Measurements from ENCODE around the gene PPP6R1.

PPP6R1 gene

GRCh38 chr19:55300886-55301458 is 42.2 kb upstream of the PPP6R1 start:
- Histone ChIP-seq H3K27me3 (ENCODE audit: low read depth, low read length) (no peaks in the 10 kb centered on the region), H3K4me1 (ENCODE audit: control insufficient read depth in 1 of 2, insufficient read depth in 2 of 2, low read length in 2 of 2) (peaks cover 0 to 10% of the 10 kb centered on the region in 2 donors), H3K9me3 (ENCODE audit: control insufficient read depth in 1 of 2, low read length in 2 of 2) (no peaks in the 10 kb centered on the region), H3K36me3 (ENCODE audit: control insufficient read depth in 1 of 2, insufficient read depth in 2 of 2, low read length in 2 of 2) (peaks cover 6 to 39% of the 10 kb centered on the region in 2 donors), H3K4me3 (ENCODE audit: low read depth in 1 of 2, low read length in 2 of 2) (no peak overlapping the region), H3K27ac (ENCODE audit: low read length) (no peak overlapping the region)

- no peaks in the 10 kb centered on the region for H3K27me3 ChIP-seq (ENCODE audit: low read depth, low read length)
- H3K36me3 ChIP-seq (ENCODE audit: control insufficient read depth in 1 of 2, insufficient read depth in 2 of 2, low read length in 2 of 2) = peaks cover 6 to 38% of the 10 kb centered on the region in 2 donors
- H3K4me3 ChIP-seq (ENCODE audit: low read depth in 1 of 2, low read length in 2 of 2) = no peak overlapping the region
- H3K9me3 ChIP-seq (ENCODE audit: control insufficient read depth in 1 of 2, low read length in 2 of 2) = no peaks in the 10 kb centered on the region
- peaks cover 0 to 10% of the 10 kb centered on the region in 2 donors for H3K4me1 ChIP-seq (ENCODE audit: control insufficient read depth in 1 of 2, insufficient read depth in 2 of 2, low read length in 2 of 2)
- H3K27ac ChIP-seq (ENCODE audit: low read length) = no peak overlapping the region
Observed at GRCh38 chr19:55299991-55300390, 41.2 kb upstream of the PPP6R1 start.

GRCh38 chr19:55297267-55297666 is 38.5 kb upstream of the PPP6R1 start:
- Histone ChIP-seq H3K36me3 (ENCODE audit: control insufficient read depth in 1 of 2, insufficient read depth in 2 of 2, low read length in 2 of 2) (peaks cover 0 to 25% of the 10 kb centered on the region in 2 donors), H3K27me3 (ENCODE audit: low read depth, low read length) (no peaks in the 10 kb centered on the region), H3K27ac (ENCODE audit: low read length) (no peak overlapping the region), H3K4me1 (ENCODE audit: control insufficient read depth in 1 of 2, insufficient read depth in 2 of 2, low read length in 2 of 2) (peaks cover 0 to 10% of the 10 kb centered on the region in 2 donors), H3K4me3 (ENCODE audit: low read depth in 1 of 2, low read length in 2 of 2) (no peak overlapping the region), H3K9me3 (ENCODE audit: control insufficient read depth in 1 of 2, low read length in 2 of 2) (no peaks in the 10 kb centered on the region)

- no peaks in the 10 kb centered on the region for H3K27me3 ChIP-seq (ENCODE audit: low read depth, low read length)
- H3K9me3 ChIP-seq (ENCODE audit: control insufficient read depth in 1 of 2, low read length in 2 of 2) = no peaks in the 10 kb centered on the region
- H3K27ac ChIP-seq (ENCODE audit: low read length) = no peak overlapping the region
- H3K4me1 ChIP-seq (ENCODE audit: control insufficient read depth in 1 of 2, insufficient read depth in 2 of 2, low read length in 2 of 2) = peaks cover 0 to 8% of the 10 kb centered on the region in 2 donors
- no peak overlapping the region for H3K4me3 ChIP-seq (ENCODE audit: low read depth in 1 of 2, low read length in 2 of 2)
- H3K36me3 ChIP-seq (ENCODE audit: control insufficient read depth in 1 of 2, insufficient read depth in 2 of 2, low read length in 2 of 2) = peaks cover 0 to 26% of the 10 kb centered on the region in 2 donors
Observed at GRCh38 chr19:55289117-55289796, 30.4 kb upstream of the PPP6R1 start.

- H3K4me1 ChIP-seq (ENCODE audit: control insufficient read depth in 1 of 2, insufficient read depth in 2 of 2, low read length in 2 of 2) = peaks cover 0 to 8% of the 10 kb centered on the region in 2 donors
- H3K36me3 ChIP-seq (ENCODE audit: control insufficient read depth in 1 of 2, insufficient read depth in 2 of 2, low read length in 2 of 2) = peaks cover 0 to 20% of the 10 kb centered on the region in 2 donors
- no peak overlapping the region for H3K4me3 ChIP-seq (ENCODE audit: low read depth in 1 of 2, low read length in 2 of 2)
- H3K27ac ChIP-seq (ENCODE audit: low read length) = no peak overlapping the region
- H3K9me3 ChIP-seq (ENCODE audit: control insufficient read depth in 1 of 2, low read length in 2 of 2) = no peaks in the 10 kb centered on the region
- H3K27me3 ChIP-seq (ENCODE audit: low read depth, low read length) = no peaks in the 10 kb centered on the region
Observed at GRCh38 chr19:55287361-55288079, 28.7 kb upstream of the PPP6R1 start.

GRCh38 chr19:55285229-55285890 is 26.5 kb upstream of the PPP6R1 start:
- Histone ChIP-seq H3K27ac (ENCODE audit: low read length) (no peak overlapping the region), H3K4me3 (ENCODE audit: low read depth in 1 of 2, low read length in 2 of 2) (peak overlapping the region in 1 of 2 donors; percentile 51)

GRCh38 chr19:55284405-55285058 is 25.7 kb upstream of the PPP6R1 start:
- H3K27me3 ChIP-seq (ENCODE audit: low read depth, low read length) = no peaks in the 10 kb centered on the region
- H3K36me3 ChIP-seq (ENCODE audit: control insufficient read depth in 1 of 2, insufficient read depth in 2 of 2, low read length in 2 of 2) = peaks cover 0 to 15% of the 10 kb centered on the region in 2 donors
- peak overlapping the region in 1 of 2 donors; percentile 51 for H3K4me3 ChIP-seq (ENCODE audit: low read depth in 1 of 2, low read length in 2 of 2)

More at GRCh38 chr19:55285229-55285890, 26.5 kb upstream of the PPP6R1 start:
- no peaks in the 10 kb centered on the region for H3K9me3 ChIP-seq (ENCODE audit: control insufficient read depth in 1 of 2, low read length in 2 of 2)
- H3K27me3 ChIP-seq (ENCODE audit: low read depth, low read length) = no peaks in the 10 kb centered on the region
- H3K36me3 ChIP-seq (ENCODE audit: control insufficient read depth in 1 of 2, insufficient read depth in 2 of 2, low read length in 2 of 2) = peaks cover 0 to 17% of the 10 kb centered on the region in 2 donors
- peaks cover 0 to 15% of the 10 kb centered on the region in 2 donors for H3K4me1 ChIP-seq (ENCODE audit: control insufficient read depth in 1 of 2, insufficient read depth in 2 of 2, low read length in 2 of 2)

GRCh38 chr19:55283548-55284377 is 24.9 kb upstream of the PPP6R1 start, which contains the start of gene BRSK1:
BRSK1 (plus strand) TSS chr19:55283997; CDS start chr19:55284443, 446 bp downstream.
- Histone ChIP-seq H3K36me3 (ENCODE audit: control insufficient read depth in 1 of 2, insufficient read depth in 2 of 2, low read length in 2 of 2) (peaks cover 0 to 10% of the 10 kb centered on the region in 2 donors), H3K4me1 (ENCODE audit: control insufficient read depth in 1 of 2, insufficient read depth in 2 of 2, low read length in 2 of 2) (peaks cover 0 to 26% of the 10 kb centered on the region in 2 donors), H3K27ac (ENCODE audit: low read length) (no peak within 1 kb of the TSS), H3K27me3 (ENCODE audit: low read depth, low read length) (no peaks in the 10 kb centered on the region), H3K9me3 (ENCODE audit: control insufficient read depth in 1 of 2, low read length in 2 of 2) (no peaks in the 10 kb centered on the region), H3K4me3 (ENCODE audit: low read depth in 1 of 2, low read length in 2 of 2) (peak within 1 kb of the TSS in 1 of 2 donors; percentile 51)

More at GRCh38 chr19:55284405-55285058, 25.7 kb upstream of the PPP6R1 start:
- no peak overlapping the region for H3K27ac ChIP-seq (ENCODE audit: low read length)
- no peaks in the 10 kb centered on the region for H3K9me3 ChIP-seq (ENCODE audit: control insufficient read depth in 1 of 2, low read length in 2 of 2)
- H3K4me1 ChIP-seq (ENCODE audit: control insufficient read depth in 1 of 2, insufficient read depth in 2 of 2, low read length in 2 of 2) = peaks cover 0 to 18% of the 10 kb centered on the region in 2 donors

GRCh38 chr19:55279770-55280643 is 21.2 kb upstream of the PPP6R1 start, which contains the start of gene HSPBP1:
HSPBP1 (minus strand) TSS chr19:55280110; CDS start chr19:55279608, 502 bp downstream.
- peak within 1 kb of the TSS; percentile 79 for H3K27ac ChIP-seq (ENCODE audit: low read length)
- peaks cover 0 to 20% of the 10 kb centered on the region in 2 donors for H3K4me1 ChIP-seq (ENCODE audit: control insufficient read depth in 1 of 2, insufficient read depth in 2 of 2, low read length in 2 of 2)
- peaks cover 0 to 15% of the 10 kb centered on the region in 2 donors for H3K36me3 ChIP-seq (ENCODE audit: control insufficient read depth in 1 of 2, insufficient read depth in 2 of 2, low read length in 2 of 2)
- H3K27me3 ChIP-seq (ENCODE audit: low read depth, low read length) = no peaks in the 10 kb centered on the region
- H3K9me3 ChIP-seq (ENCODE audit: control insufficient read depth in 1 of 2, low read length in 2 of 2) = no peaks in the 10 kb centered on the region
- H3K4me3 ChIP-seq (ENCODE audit: low read depth in 1 of 2, low read length in 2 of 2) = peak within 1 kb of the TSS; percentile 90 to 94
